Measurements from ENCODE around the gene ACSL1. TPM values are rescaled to one million over a fixed set of nuclear protein-coding genes. Genes with fewer than 3 reads are reported as not detected.

The ACSL1 gene
- total RNA-seq, 2 experiments from 2014 or later, result 17.1 to 17.2 TPM

DNA sequence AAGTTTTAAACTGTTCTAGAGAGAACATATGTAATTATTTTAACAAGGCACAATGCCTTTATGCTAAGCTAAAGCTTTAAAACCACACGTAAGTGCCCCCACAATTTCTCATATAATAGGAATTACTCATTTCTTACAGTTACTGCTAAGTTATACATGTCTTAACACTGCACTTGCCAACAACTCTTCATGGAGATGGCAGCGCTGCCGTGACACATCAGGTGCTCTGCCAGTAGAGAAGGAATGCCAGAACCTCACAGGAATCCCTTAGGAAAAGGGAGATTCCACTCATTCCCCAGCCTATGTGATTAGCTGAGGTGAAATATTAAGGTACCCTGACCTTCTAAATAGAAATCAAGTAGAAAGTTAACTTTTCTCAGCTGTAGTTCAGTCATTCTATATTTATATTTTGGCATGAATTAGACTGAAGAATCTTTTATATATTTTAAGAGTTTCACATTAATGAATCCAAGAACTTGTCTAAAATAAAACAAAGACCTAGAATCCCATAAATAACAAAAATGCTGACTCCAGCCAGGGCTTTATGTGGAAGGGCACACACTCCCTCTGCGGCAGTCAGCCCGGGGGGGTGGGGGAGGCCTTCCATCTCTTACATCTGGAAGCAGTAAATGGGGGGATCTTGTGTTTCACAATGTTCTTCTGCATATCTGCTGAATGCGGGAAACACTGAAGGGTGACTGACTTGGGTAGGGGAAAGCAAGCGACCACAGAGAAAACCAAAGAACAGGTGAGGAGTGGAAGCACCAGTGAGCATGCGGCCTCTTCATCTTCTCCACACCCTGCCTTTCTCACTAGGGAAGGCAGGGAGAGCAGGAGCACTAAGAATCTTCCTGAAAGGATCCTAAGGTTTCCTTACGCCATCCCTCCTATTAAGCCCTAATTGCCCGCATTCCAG lies 23.7 kb downstream of the ACSL1 start:
- CTCF ChIA-PET, result interaction anchor here (1.1 to 1.6 kb wide), 2 partner anchors 18 to 57 kb away, joined by 3 read pairs; no protein-coding TSS in a partner anchor
- Mint-ChIP-seq H3K4me1 (peaks cover 5% of the 10 kb centered on the region), H3K27me3 (no peaks in the 10 kb centered on the region), H3K9me3 (ENCODE audit: low read depth) (no peaks in the 10 kb centered on the region), H3K4me3 (no peak overlapping the region), H3K36me3 (ENCODE audit: low read depth) (peaks cover 6% of the 10 kb centered on the region), H3K27ac (no peak overlapping the region)
- POLR2A ChIA-PET, result no interaction called here
- intact Hi-C loops (cut with DNase I, micrococcal nuclease), result no loop called here
- ATAC-seq, result no peak
- no peak for DNase-seq

DNA sequence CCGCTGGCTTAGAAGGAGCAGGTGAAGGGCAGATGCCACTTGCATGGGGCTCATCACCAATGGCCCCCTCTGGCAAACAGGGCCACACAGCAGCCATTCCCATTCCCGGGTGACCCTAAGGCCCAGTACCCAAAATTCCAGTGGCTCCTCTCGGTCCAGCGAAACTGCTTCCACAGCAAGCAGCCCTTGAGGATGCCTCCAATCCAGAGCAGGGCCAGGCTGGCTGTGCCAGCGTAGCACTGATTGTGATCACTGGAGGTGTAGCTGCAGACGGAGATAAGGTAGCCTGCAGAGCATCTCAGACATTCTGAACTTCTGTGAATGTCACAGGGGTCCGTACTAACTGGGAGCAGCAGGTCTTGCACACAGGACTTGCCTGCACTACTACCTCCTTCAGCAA lies 27.3 kb downstream of the ACSL1 start:
- H3K36me3 Mint-ChIP-seq (ENCODE audit: low read depth), result peaks cover 12% of the 10 kb centered on the region
- CTCF ChIA-PET, result no interaction called here
- H3K9me3 Mint-ChIP-seq (ENCODE audit: low read depth), result no peaks in the 10 kb centered on the region
- no peak overlapping the region for H3K4me3 Mint-ChIP-seq
- no peak overlapping the region for H3K27ac Mint-ChIP-seq
- intact Hi-C loops (cut with DNase I, micrococcal nuclease), result no loop called here
- no peak for ATAC-seq
- no peaks in the 10 kb centered on the region for H3K27me3 Mint-ChIP-seq
- no peak for DNase-seq
- peaks cover 9% of the 10 kb centered on the region for H3K4me1 Mint-ChIP-seq
- POLR2A ChIA-PET, result no interaction called here

DNA sequence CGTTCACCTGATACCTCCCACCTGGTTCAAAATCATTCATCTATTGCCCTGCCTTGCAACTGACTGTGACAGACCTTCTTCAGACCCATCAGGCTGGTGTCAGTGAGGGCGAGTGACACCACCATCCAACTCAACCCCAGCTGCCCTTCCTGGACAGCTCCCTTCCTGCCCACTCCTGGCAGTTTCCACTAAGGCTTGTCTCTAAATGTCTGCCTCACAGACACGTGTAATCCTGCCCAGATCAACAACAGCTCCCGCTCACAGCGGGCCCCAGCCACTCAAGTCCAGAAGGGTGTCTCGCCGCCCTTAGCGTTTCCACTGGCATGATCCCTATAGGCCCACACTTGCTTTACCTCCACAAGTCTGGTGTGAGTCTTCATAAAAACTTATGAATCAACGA lies 28.9 kb downstream of the ACSL1 start:
- H3K27ac Mint-ChIP-seq, result no peak overlapping the region
- POLR2A ChIA-PET, result no interaction called here
- H3K9me3 Mint-ChIP-seq (ENCODE audit: low read depth), result no peaks in the 10 kb centered on the region

DNA sequence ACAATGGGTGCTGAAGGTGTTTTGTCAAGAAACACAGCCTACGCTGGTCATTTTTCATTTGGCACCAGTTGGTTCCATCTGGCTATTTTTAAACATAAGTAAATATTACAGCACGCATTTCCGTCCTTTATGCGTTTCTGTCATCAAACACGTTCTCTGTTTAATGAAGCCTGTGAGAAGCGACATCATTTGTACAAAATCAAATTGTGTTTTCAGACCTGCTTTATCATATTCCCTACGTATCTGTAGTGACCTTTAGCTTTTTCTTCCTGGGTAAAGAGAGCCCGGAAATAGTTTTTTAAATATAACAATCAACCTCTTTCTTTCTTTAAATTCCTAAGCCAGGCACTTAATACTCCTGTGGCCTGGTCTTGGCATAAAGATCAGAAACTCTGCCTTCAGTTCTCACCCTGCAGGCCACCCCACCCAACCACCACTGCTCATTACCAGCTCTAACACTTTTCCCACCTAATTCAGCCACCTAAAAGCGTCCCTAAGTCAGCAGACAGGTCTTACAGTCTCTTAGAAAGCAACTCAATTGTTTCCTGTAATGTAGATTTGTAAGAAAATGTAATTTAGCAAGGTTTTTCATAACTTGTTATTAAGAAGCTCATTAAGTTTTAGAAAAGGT lies 30.4 kb downstream of the ACSL1 start:
- ATAC-seq, result no peak
- no peak for DNase-seq
- Mint-ChIP-seq H3K36me3 (ENCODE audit: low read depth) (peaks cover 12% of the 10 kb centered on the region), H3K4me3 (no peak overlapping the region), H3K9me3 (ENCODE audit: low read depth) (no peaks in the 10 kb centered on the region), H3K27ac (no peak overlapping the region), H3K4me1 (peaks cover 29% of the 10 kb centered on the region), H3K27me3 (no peaks in the 10 kb centered on the region)
- ChIA-PET CTCF (interaction anchor here (0.6 to 0.8 kb wide), 2 partner anchors 25 to 287 kb away, joined by 3 read pairs; no protein-coding TSS in a partner anchor), POLR2A (no interaction called here)
- intact Hi-C loops (cut with DNase I, micrococcal nuclease), result no loop called here

More for the DNA sequence above, 28.9 kb downstream of the ACSL1 start:
- no peak for DNase-seq
- Mint-ChIP-seq H3K36me3 (ENCODE audit: low read depth) (peaks cover 12% of the 10 kb centered on the region), H3K27me3 (no peaks in the 10 kb centered on the region), H3K4me3 (no peak overlapping the region), H3K4me1 (peaks cover 25% of the 10 kb centered on the region)
- no peak for ATAC-seq
- CTCF ChIA-PET, result no interaction called here
- intact Hi-C loops (cut with DNase I, micrococcal nuclease), result no loop called here

DNA sequence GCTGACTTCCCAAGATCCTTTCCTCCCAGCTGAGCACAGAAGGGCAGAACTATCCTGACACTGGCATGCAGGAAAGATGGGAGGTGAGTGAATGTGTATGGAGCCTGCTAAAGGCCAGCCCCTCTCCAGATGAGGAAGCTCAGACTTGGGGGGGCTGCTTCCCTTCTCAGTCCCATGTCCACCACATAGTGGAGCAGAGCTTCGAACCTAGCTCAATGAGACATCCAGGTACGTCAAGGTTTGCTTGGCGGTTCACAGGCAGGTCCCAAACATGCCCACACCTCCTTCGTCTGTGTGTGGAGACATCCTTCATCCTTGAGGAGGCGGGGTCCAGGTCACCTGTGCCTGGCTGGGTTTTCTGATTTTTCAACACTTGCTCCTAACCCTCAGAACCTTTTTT lies 31.3 kb downstream of the ACSL1 start:
- DNase-seq, result no peak
- Mint-ChIP-seq H3K27ac (no peak overlapping the region), H3K4me1 (peaks cover 29% of the 10 kb centered on the region), H3K27me3 (no peaks in the 10 kb centered on the region), H3K36me3 (ENCODE audit: low read depth) (peaks cover 12% of the 10 kb centered on the region), H3K9me3 (ENCODE audit: low read depth) (no peaks in the 10 kb centered on the region), H3K4me3 (no peak overlapping the region)
- intact Hi-C loops (cut with DNase I, micrococcal nuclease), result no loop called here
- ChIA-PET POLR2A (no interaction called here), CTCF (no interaction called here)
- ATAC-seq, result no peak

DNA sequence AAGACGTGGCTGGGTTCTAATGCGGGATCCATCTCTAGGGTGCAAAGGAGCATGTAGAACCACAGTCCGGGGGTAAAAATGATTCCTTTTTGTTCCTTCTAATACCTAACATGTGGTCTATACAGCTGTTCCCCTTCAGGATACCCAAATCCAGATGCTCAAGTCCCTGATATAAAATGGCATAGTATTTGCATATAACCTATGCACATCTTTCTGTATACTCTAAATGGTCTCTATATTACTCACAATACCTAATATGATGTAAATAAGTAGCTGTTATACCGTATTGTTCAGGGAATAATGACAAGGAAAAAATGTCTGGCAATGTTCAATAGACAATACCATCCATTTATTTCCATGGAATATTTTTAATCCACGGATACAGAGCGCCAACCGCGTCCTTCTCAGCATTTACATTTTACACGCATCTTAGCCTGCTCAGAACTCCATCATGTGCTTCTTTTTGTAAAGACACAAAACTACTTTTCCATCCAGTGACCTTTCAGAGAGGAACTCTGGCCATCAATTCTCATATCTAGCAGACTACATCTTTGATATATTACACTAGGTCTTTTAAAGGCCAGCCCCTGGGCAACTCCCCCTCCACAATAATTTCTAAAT lies 31.9 kb downstream of the ACSL1 start:
- no peak overlapping the region for H3K27ac Mint-ChIP-seq
- peaks cover 29% of the 10 kb centered on the region for H3K4me1 Mint-ChIP-seq
- no peaks in the 10 kb centered on the region for H3K9me3 Mint-ChIP-seq (ENCODE audit: low read depth)
- no peak overlapping the region for H3K4me3 Mint-ChIP-seq
- ATAC-seq, result no peak
- intact Hi-C loops (cut with DNase I, micrococcal nuclease), result loop anchor here (1.0 to 2.0 kb wide), 2 partner anchors 31 to 32 kb away; no protein-coding TSS in a partner anchor
- POLR2A ChIA-PET, result interaction anchor here (0.6 to 1.2 kb wide), 2 partner anchors 74 to 530 kb away, joined by 3 to 9 read pairs; no protein-coding TSS in a partner anchor
- H3K27me3 Mint-ChIP-seq, result no peaks in the 10 kb centered on the region
- CTCF ChIA-PET, result interaction anchor here (0.6 kb wide), 1 partner anchor 1588 kb away, joined by 3 read pairs; no protein-coding TSS in a partner anchor
- no peak for DNase-seq
- peaks cover 12% of the 10 kb centered on the region for H3K36me3 Mint-ChIP-seq (ENCODE audit: low read depth)

DNA sequence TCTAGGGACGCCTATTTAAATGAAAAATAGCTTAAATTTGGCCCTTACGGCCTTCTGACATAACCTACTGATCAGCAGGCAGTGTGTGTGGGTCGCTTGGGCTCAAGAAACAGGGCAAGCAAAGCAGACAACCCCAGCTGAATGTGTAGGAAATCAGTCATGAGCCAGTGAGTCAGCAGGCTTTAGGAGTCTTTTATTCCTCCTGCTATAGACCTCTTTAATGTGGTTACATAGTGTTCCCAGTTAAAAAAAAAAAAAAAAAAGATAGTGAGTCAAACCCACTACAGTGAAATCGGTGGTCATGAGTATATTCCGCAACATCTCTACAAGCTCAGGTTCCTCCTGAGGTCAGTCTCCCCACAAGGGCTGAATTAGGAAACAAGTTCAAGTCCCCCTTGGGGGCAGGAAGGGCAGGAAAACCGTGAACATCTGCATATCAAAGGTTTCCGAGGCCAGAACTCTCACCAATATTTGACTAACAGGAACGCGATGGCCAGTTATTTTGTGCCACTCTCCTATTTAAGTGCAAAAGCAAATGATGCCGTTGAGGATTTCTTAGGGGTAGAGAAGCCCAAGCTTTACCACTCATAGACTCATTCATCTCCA lies 32.7 kb downstream of the ACSL1 start:
- Mint-ChIP-seq H3K36me3 (ENCODE audit: low read depth) (peaks cover 12% of the 10 kb centered on the region), H3K27me3 (no peaks in the 10 kb centered on the region), H3K4me3 (no peak overlapping the region), H3K27ac (no peak overlapping the region), H3K4me1 (peaks cover 29% of the 10 kb centered on the region), H3K9me3 (ENCODE audit: low read depth) (no peaks in the 10 kb centered on the region)
- ChIA-PET POLR2A (interaction anchor here (0.6 to 1.8 kb wide), 5 partner anchors 32 to 555 kb away, joined by 3 to 9 read pairs (median 3); no protein-coding TSS in a partner anchor), CTCF (interaction anchor here (0.6 to 1.7 kb wide), 9 partner anchors 18 to 1587 kb away, joined by 3 to 5 read pairs (median 3); no protein-coding TSS in a partner anchor)
- intact Hi-C loops (cut with DNase I, micrococcal nuclease), result loop anchor here (1.0 to 2.0 kb wide), 2 partner anchors 30 to 33 kb away; no protein-coding TSS in a partner anchor
- ATAC-seq, result peak; percentile 97
- DNase-seq, result peak; percentile 62

DNA sequence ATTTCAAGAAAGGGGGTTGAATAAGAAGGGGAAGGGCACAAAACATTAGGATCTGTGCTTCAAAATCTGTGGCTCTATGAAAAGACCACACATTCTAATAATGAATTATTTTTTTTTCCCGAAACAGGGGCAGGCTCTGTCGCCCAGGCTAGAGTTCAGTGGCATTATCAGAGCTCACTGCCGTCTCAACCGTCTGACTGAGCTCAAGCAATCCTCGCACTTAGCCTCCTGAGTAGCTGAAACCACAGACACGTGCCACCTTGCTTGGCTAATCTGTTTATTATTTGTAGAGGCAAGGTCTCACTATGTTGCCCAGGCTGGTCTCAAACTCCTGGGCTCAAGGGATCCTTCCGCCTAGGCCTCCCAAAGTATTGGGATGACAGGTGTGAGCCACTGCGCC lies 33.4 kb downstream of the ACSL1 start:
- H3K36me3 Mint-ChIP-seq (ENCODE audit: low read depth), result peaks cover 15% of the 10 kb centered on the region
- no peaks in the 10 kb centered on the region for H3K9me3 Mint-ChIP-seq (ENCODE audit: low read depth)
- no peak overlapping the region for H3K27ac Mint-ChIP-seq
- no peaks in the 10 kb centered on the region for H3K27me3 Mint-ChIP-seq
- ATAC-seq (no peak), DNase-seq (no peak)
- POLR2A ChIA-PET, result interaction anchor here (0.7 to 1.8 kb wide), 4 partner anchors 33 to 555 kb away, joined by 3 to 4 read pairs (median 3); no protein-coding TSS in a partner anchor
- CTCF ChIA-PET, result interaction anchor here (0.5 to 1.7 kb wide), 12 partner anchors 9 to 893 kb away, joined by 3 to 5 read pairs (median 3); no protein-coding TSS in a partner anchor
- no peak overlapping the region for H3K4me3 Mint-ChIP-seq
- H3K4me1 Mint-ChIP-seq, result peaks cover 29% of the 10 kb centered on the region
- intact Hi-C loops (cut with DNase I, micrococcal nuclease), result loop anchor here (2.0 kb wide), 1 partner anchor 30 kb away; no protein-coding TSS in a partner anchor

DNA sequence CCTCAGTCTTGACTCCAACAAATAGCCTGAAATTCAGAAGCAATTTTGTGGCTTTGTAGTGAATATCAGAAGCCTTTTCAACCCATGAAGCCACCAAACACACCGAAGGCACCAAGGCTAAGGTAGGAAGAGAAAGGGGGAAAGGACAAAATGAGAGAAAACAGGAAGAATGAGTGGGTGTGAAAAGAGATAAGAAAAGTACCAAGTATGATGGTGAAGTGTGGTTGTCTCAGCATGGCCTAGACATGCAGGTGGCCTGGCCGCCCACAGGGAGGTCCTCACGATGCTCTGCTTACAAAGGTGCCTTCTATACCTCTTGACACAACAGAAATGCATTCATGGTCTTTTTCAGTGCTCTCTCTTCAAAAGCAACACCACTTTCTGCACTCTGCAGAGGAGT lies 34.9 kb downstream of the ACSL1 start:
- H3K4me3 Mint-ChIP-seq, result no peak overlapping the region
- CTCF ChIA-PET, result no interaction called here
- intact Hi-C loops (cut with DNase I, micrococcal nuclease), result no loop called here
- H3K27ac Mint-ChIP-seq, result no peak overlapping the region
- DNase-seq (no peak), ATAC-seq (no peak)
- POLR2A ChIA-PET, result no interaction called here
- no peaks in the 10 kb centered on the region for H3K9me3 Mint-ChIP-seq (ENCODE audit: low read depth)
- H3K4me1 Mint-ChIP-seq, result peaks cover 31% of the 10 kb centered on the region
- no peaks in the 10 kb centered on the region for H3K27me3 Mint-ChIP-seq
- peaks cover 15% of the 10 kb centered on the region for H3K36me3 Mint-ChIP-seq (ENCODE audit: low read depth)

DNA sequence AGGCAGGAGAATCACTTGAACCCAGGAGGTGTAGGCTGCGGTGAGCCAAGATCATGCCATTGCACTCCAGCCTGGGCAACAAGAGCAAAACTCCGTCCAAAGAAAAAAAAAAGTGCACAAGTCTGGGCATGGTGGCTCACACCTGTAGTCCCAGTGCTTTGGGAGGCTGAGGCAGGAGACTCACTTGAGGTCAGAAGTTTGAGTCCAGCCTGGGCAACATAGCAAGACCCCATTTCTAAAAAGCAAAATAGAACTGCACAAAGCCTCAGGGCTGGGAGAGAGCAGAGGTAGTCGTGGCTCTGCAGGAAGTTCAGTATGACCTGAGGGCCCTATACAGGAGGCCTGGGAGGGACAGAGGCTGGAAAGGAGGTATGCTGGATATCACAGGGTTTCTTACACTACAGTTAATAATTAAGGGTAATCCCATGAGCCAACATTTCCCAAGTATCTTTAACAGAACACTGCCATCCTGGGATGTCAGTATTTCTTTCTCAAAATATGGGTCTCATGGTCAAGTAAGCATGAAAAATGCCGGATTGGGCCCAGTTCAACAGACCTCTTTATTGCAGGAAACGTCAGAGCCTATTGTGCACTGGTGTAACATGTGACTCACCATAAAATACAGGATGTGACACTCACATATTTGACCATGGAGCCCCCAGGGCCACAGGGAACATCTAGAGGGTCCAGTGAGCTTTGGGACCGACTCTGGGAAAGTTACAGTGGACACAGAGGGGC lies 37.8 kb downstream of the ACSL1 start:
- ChIA-PET POLR2A (no interaction called here), CTCF (no interaction called here)
- Mint-ChIP-seq H3K4me3 (no peak overlapping the region), H3K27ac (no peak overlapping the region), H3K27me3 (no peaks in the 10 kb centered on the region), H3K4me1 (peaks cover 23% of the 10 kb centered on the region), H3K36me3 (ENCODE audit: low read depth) (peaks cover 15% of the 10 kb centered on the region), H3K9me3 (ENCODE audit: low read depth) (no peaks in the 10 kb centered on the region)
- ATAC-seq (no peak), DNase-seq (no peak)
- intact Hi-C loops (cut with DNase I, micrococcal nuclease), result no loop called here

All from activated CD4-positive, alpha-beta T cell treated with anti-CD3 and anti-CD28 coated beads for 36 hours (primary cell).